HG03064 (cell line): Measurements from ENCODE around the gene TBC1D24.
A peak's percentile ranks its signal among the peaks of the same experiment; 100 is the strongest.
"Not testable (repeated sequence)": the region's sequence is repeated elsewhere in the genome, so short reads cannot be mapped to it uniquely, and the experiment has no call there.

ENCODE experiments used
- ATAC-seq: cut with Tn5 transposase; IDR thresholded peaks from one replicate; pipeline ENCODE4 v1.9.1; 2021; ENCODE audit warnings: low read depth; ENCODE audit not compliant: unreplicated experiment

The TBC1D24 gene

DNA sequence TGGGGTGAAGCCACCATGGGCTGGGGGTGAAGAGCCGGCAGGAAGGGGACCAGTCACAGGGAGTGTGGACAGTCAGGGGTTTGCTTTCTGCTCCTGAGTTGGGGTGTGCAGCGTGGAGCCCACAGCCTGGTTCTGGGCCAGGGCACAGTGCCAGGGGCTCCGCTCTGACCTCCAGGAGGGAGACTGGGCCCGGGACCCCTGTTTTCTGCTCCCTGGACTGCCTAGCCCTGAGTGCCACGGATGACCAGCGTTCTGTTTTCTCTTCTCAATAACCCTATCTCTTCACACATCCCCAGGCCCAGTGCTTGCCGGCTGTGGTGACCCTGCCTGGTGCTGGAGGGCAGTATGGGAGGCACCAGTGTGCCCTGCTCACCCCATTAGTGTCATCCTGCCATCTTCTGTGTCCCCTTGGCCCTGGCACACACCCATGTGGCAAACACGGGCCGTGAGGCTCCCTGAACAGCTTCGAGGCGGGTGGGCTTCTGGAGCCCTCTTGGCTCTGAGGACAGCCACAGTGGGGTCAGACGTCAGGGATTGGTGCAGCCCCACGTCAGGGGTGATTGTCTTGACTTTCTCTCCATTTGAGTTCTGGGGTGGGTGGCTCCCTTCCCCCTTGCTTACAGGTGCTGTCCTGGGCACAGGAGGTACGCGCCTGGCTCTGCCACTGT, 55.2 kb downstream of the TBC1D24 start:
- no peak for ATAC-seq

DNA sequence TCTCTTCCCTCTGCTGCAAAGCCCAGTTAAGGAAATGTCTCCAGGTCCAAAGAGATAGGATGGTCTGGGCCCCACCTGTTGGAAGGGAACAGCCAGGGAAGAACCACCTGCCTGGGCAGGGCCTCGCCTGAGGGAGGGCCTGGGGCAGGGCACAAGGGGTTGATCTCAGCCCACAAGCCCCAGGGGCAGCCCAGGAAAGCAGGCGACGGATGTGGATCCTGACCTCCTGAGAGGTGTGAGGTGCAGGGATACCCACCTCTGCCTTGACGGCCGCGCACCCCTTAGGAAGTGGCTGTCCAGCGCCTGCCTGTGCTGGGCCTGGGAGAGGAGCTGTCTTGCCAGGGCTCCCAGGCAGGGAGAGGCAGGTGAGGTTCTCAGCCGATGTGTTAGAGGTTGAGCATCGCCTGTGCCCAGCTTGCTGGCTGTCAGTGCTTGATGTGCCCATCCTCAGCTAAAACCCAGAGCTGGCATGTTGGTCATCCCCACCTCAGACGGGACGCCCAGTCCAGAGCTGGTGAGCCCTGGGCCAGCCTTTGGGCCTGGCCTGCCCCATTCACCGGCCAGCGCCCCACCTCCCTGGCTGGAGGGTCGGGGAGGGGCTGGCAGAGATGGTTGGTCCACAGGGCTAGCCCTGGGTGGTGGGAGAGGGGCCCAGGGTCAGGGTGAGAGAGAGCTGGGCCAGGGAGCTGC, 55.8 kb downstream of the TBC1D24 start:
- no peak for ATAC-seq

DNA sequence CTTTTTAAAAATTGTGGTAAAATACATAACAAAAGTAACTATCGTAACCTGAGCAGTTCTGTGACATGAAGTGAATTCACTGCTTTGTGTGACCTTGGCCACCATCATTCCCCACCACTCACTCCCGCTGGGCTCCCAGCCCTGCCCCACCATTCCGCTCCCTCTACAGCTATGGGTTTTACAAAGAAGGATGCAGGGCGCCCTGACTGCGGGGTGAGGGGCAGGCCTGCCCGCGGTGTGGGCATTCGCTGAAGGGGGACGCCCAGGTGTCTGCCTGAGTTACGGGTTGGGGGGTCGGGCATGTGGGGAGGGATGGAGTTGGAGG, 56.4 kb downstream of the TBC1D24 start, which contains the start of gene CEMP1:
CEMP1 (minus strand) TSS at position 38 of the 325 bp plus-strand sequence. CDS start 335 bp downstream, outside the sequence.
- ATAC-seq, result no peak

DNA sequence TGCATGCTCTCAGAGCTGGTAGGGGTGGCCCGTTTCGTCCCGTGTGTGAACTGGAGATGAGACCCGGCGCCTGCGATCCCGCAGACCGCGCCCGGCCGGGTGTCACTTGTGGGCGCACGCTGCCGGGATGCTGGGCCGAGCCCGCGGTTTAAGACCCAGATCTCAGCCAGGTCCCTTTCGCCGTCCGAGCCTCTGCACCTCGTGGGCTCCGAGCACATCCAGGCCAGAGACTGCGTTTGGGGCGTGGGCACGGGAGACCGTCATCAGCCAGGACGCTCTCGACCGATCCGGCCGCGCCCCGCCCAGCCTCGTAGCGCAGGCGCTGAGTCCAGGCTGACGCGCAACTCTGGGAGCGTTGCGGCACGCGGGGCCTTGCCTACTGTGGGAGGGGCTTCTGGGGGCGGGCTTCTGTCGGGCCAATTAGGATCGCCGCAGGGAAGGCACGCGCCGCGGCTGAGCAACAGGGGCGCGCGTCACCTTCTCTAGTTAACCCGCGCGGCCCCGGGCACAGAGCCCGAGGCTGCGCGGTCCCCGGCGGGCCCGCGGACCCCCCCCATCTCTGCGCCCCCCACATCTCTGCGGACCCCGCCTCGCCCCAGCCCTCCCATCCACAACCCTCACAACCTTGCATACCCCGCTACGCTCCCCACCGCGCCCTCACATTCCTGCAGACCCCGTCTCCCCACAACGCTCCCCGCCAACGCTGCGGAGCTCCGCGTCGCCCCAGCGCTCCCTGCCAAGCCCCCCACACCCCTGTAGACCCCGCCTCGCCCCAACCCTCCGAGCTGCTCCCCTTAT, 57.0 kb downstream of the TBC1D24 start:
- ATAC-seq, result peak; percentile 55

DNA sequence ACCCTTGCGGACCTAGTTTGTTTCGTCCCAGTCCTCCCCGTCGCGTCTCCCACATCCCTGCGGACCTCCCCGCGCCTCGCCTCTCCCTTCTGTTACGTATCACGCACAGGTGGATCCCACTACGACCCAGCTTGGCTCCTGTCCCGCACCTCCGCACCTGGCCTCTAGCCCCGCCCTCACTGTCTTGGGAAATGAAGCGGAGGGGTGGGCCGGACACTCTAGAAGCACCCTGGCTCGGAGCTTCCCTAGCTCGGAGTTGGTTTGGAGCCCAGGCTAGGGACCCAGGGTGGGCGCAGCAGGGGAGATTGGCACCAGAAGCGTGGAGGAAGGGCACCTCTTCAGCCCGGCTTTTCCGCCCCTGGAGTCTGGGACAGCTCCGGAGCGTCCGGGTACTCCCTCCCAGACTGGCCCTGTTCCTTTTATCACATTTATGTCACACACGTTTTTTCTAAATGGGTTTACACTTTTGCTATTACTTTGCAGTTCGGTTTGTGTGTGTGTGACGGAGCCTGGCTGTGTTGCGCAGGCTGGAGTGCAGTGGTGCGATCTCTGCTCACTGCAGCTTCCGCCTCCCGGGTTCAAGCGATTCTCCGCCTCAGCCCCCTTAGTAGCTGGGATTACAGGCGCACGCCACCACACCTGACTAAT, 57.7 kb downstream of the TBC1D24 start:
- no peak for ATAC-seq

DNA sequence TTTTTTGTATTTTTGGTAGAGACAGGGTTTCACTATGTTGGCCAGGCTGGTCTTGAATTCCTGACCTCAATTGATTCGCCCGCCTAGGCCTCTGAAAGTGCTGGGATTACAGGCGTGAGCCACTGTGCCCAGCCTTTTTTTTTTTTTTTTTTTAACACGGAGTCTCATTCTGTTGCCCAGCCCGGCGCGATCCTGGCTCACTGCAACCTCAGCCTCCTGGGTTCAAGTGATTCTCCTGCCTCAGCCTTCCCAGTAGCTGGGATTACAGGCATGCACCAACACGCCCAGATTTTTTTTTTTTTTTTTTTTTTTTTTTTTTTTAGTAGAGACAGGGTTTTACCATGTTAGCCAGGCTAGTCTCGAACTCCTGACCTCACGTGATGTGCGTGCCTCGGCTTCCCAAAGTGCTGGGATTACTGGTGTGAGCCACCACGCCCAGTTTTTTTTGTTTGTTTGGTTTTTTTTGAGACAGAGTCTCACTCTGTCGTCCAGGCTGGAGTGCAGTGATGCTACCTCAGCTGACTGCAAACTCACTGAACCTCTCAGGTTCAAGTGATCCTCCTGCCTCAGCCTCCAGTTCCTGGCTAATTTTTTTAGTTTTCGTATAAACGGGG, 58.3 kb downstream of the TBC1D24 start:
- not testable (repeated sequence) for ATAC-seq

DNA sequence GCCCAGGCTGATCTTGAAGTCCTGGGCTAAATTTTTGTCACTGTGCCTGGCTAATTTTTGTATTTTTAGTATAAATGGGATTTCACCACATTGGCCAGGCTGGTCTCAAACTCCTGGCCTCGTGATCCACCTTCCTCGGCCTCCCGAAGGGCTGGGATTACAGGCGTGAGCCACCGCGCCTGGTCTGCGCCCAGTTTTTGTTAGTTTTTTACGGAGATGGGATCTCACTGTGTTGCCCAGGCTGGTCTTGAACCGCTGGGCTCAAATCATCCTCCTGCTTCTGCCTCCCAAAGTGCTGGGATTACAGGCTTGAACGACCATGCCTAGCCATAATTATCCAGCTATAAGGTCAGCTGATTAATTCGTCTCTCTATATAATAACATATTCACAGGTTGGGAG, 59.0 kb downstream of the TBC1D24 start:
- no peak for ATAC-seq

DNA sequence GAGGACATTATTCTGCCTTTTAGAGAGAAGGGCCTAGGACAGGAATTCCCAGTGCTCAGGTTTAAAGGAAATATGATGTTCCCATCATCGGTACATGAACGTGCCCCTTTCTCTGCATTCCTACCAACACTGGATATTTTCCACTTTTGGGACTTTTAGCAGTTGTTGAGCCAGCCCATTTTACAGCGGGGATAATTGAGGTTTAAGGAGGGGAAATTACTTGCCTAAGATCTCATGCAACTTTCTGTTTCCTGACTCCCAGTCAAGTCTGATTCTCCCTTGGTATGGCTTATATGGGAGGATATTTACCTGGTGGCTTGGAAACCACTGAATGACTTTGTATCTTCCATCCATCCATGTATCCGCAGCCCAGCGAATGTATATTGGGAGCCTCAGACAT, 59.4 kb downstream of the TBC1D24 start:
- ATAC-seq, result not testable (repeated sequence)

DNA sequence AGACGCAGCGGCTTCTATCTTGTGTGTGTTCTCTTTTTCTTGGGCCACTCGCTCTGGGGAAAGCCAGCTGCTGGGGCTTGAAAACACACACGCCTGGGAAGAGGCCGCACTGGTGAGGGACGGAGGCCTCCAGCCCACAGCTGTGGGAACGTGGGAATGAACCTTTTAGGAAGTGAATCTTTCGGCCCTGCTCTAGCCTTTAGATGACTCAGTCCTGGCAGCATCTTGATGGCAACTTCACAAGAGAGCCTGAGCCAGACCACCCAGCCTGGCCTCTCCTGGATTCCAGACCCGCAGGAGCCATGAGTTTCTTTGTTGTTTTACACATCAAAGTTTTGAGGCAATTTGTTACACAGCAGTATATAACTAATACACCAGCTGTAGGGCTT, 60.7 kb downstream of the TBC1D24 start:
- no peak for ATAC-seq

DNA sequence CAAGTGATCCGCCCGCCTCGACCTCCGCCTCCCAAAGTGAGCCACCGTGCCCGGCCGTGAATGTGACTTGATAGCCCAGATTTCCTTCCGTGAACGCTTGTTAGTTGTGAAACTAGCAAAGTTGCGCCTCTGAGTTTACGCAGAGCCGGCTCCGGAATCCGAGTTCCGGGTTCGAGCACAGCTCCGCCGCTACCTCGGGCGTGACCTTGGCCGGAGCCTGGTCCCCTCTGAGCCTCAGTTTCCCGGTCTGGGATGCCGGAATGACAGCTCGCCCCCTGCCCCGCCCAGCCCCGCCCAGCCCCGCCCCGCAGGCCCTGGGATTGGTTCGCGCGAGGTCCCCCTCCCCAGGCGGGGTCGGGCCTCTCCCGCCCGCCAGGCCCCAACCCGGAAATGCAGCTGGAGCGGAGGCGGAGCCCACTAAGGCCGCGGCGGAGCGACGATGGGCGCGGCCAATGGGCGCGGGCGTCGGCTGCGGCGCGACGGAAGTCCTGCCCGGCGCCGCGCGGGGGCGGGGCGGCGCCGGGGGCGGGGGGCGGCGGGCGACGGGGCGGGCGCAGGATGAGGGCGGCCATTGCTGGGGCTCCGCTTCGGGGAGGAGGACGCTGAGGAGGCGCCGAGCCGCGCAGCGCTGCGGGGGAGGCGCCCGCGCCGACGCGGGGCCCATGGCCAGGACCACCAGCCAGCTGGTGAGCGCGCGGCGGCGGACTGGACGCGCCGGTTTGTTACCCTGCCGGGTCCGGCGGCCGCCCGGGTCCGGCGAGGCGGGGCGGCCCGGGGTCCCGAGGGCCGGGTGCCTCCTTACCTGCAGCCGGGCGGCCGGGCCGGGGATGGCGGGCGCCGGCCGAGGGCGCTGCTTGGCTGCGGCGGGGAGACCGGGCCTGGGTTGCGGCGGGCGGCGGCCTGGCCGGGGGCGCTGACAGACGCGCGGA, 62.8 kb downstream of the TBC1D24 start, which contains the start of gene PDPK1:
PDPK1 (plus strand) TSS at position 571 of the 929 bp plus-strand sequence; CDS start at position 663, 92 bp downstream.
- ATAC-seq, result peak; percentile 64

DNA sequence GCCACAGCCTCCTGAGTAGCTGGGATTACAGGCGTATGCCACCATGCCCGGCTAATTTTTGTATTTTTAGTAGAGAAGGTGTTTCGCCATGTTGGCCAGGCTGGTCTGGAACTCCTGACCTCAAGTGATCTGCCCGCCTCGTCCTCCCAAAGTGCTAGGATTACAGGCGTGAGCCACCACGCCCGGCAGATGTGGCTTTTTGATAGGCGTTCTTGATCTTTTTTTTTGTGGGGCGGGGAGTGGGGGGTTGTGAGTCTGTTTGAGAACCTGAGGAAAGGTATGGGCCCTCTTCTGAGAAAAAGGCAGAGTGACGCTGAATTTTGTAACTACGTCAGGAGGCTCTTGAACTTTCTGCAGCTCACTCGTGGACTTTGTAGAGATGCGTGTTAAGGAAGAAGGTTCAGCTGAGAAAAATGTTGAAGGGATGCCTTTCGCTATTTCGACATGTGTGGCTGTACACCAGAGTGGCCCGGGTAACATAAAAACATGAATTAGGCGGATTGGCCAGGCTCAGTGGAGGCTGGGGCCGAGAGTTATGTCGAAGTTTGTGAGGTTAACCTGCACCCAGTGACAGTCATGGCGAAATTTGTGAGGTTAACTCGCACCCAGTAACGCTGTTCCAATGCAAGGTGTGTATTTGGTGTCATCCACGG, 64.4 kb downstream of the TBC1D24 start:
- ATAC-seq, result not testable (repeated sequence)

DNA sequence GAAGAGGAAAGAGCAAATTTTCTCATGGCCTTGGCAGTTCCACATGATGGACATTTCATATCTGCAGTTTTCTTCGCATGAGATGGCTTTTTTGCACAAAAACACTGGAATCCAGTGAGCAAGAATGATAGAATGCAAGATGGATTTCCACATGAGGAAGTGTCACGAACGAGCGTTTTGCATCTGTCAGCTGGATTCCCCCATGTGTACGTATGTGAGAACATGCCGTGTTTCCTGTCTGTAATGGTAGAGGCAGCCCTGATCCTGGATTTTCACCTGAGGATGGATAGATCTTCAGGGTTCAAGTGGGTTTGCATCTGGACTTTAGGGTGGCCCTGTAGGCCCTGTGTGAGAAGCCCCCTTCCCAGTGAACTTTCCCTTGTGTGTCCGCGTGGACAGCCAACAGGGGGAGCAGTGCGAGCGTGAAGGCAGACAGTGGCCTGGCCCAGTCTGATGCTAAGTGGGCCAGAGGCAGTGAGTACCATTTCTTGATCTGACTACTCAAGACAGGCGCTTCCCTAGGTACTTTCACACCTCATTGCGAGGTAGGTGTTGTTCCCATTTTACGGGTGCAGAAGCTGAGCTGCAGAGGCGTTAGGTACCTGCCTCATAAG, 65.0 kb downstream of the TBC1D24 start:
- not testable (repeated sequence) for ATAC-seq

DNA sequence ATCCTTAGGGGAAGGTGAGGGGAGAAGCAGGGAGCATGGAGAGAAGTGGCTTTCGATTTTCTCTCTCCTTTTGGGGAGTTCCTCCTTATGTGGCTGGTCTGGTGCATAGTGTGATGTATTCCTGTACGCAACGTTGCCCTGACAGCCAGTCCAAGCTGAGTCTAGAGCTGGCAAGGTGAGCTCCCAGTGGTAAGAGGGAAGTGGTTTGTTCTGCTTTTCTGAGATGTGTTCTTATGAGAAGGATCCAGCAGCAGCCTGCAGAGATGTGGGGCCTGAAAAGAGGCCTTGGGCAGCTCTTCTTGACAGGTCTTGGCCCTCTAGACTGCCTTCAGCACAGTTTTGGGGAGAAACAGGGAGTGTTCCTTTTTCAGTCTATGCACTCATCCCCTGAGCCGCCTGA, 66.0 kb downstream of the TBC1D24 start:
- ATAC-seq, result not testable (repeated sequence)

DNA sequence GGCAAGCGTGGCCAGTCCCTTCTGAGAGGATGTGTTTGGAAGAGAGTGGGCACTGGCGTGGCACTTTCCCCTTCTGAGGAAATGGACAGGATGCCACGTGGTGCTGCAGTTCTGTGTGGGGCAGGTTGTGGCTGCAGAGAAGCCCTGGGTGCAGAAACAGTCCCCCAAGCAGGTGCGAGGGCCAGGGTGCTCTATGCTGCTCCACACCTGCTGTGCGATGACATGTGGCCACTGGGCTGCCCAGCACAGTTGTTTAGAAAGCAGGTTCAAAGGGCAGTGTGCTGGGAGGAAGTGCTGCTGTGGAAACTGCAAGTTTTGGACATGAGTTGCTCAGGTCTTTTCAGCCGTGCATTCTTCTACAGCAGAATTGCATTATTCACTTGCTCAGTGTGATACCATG, 66.5 kb downstream of the TBC1D24 start:
- ATAC-seq, result not testable (repeated sequence)

DNA sequence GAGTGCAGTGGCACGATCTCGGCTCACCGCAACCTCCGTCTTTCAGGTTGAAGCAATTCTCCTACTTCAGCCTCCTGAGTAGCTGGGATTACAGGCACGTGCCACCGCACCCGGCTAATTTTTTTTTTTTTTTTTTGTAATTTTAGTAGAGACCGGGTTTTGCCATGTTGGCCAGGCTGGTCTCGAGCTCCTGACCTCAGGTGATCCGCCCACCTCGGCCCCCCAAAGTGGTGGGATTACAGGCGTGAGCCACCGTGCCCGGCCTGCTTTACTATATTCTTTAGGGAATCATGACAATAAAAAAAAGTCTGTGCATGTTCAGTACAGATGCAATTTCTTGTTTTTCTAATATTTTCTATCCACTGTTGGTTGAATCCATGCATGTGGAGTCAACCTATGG, 68.8 kb downstream of the TBC1D24 start:
- not testable (repeated sequence) for ATAC-seq

DNA sequence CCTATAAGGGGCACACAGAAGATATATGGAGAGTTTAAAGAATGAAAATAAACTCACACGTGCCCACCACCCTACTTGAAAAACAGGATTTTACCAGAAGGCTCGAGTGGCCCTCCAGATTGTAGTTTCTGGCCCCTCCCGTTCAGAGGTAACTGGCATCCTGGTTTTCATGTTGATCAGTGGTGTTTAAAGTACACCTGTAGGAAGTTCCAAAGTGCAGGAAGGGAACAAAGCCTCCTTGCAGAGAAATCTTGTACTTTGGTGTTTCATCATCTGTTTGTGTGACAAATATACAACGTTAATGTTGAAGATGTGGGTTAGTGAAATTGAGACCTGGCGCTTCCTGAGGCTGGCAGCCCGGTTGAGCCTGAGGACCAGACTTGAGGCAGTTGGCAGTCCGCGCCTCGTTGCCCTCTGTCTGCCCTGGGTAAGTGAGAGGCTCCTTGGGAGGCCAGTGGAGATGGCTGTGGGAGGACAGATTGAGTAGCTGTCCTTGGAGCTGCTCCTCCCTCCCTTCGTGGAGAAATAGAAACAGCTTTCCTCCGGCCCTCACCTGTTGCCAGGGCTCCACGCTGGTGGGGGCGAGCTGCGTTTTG, 75.5 kb downstream of the TBC1D24 start:
- ATAC-seq, result not testable (repeated sequence)

DNA sequence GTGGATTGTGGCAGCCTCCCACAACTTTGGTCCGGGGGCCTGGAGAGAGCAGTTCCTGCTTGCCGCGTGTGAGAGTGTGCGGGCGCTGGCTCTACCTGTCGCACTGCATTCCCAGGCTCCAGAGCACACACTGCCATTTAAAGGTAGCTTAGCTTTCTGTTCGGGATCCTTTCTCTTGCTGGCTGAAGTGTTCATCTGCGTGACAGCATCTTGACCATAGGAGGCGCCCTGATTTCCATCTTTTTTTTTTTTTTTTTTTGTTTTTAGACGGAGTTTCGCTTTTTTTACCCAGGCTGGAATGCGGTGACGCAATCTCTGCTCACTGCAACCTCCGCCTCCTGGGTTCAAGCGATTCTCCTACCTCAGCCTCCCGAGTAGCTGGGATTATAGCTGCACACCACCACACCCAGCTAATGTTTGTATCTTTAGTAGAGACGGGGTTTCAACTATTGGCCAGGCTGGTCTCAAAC, 76.5 kb downstream of the TBC1D24 start:
- ATAC-seq, result not testable (repeated sequence)
